ENCODE data around the gene SDF2L1. TPM values are rescaled to one million over a fixed set of nuclear protein-coding genes. Genes with fewer than 3 reads are reported as not detected.
"Not testable (repeated sequence)": the region's sequence is repeated elsewhere in the genome, so short reads cannot be mapped to it uniquely, and the experiment has no call there.

Gene SDF2L1
- total RNA-seq, 2 donors from 2014 or later: 30.5 to 87.2 TPM

DNA sequence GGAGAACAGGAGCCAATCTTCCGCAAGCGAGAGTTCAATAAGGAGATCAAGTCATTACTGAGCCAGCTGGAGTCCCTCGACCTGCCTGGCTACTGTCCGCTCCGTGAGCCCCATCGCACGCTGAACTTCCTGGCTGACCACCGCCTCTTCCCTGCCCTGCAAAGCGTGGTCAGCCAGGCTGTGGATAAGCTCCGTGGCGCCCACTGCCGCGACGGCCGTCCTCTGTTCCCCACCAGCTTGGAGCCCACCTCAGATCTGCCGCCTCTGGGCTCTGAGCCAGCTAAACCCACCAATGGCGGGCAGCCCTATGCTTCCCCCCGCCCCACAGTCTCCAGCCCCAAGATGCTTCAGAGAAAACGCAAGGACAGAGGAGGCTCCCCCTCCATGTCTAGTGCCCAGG lies 7.3 kb upstream of the SDF2L1 start:
- intact Hi-C loops (cut with DNase I): no loop called here
- WGBS: 84% methylated on average over 19 of the region's 19 CpGs
- TF ChIP-seq, protein P1, sequence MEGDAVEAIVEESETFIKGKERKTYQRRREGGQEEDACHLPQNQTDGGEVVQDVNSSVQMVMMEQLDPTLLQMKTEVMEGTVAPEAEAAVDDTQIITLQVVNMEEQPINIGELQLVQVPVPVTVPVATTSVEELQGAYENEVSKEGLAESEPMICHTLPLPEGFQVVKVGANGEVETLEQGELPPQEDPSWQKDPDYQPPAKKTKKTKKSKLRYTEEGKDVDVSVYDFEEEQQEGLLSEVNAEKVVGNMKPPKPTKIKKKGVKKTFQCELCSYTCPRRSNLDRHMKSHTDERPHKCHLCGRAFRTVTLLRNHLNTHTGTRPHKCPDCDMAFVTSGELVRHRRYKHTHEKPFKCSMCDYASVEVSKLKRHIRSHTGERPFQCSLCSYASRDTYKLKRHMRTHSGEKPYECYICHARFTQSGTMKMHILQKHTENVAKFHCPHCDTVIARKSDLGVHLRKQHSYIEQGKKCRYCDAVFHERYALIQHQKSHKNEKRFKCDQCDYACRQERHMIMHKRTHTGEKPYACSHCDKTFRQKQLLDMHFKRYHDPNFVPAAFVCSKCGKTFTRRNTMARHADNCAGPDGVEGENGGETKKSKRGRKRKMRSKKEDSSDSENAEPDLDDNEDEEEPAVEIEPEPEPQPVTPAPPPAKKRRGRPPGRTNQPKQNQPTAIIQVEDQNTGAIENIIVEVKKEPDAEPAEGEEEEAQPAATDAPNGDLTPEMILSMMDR (IDR thresholded peaks at IDR 0.05): no peak
- no peak for TF ChIP-seq POLR2AphosphoS5 (IDR thresholded peaks at IDR 0.05)
- TF ChIP-seq POLR2A (IDR thresholded peaks at IDR 0.05): no peak
- no peaks in the 10 kb centered on the region for H3K27me3 ChIP-seq (replicated peaks; ENCODE audit: insufficient read depth)
- no peak for DNase-seq (ENCODE audit: low spot score)
- no peaks in the 10 kb centered on the region for H3K4me1 ChIP-seq (replicated peaks)
- H3K27ac ChIP-seq: no peak overlapping the region
- no peak overlapping the region for H3K4me3 ChIP-seq
- no peaks in the 10 kb centered on the region for H3K9me3 ChIP-seq
- no peaks in the 10 kb centered on the region for H3K36me3 ChIP-seq

DNA sequence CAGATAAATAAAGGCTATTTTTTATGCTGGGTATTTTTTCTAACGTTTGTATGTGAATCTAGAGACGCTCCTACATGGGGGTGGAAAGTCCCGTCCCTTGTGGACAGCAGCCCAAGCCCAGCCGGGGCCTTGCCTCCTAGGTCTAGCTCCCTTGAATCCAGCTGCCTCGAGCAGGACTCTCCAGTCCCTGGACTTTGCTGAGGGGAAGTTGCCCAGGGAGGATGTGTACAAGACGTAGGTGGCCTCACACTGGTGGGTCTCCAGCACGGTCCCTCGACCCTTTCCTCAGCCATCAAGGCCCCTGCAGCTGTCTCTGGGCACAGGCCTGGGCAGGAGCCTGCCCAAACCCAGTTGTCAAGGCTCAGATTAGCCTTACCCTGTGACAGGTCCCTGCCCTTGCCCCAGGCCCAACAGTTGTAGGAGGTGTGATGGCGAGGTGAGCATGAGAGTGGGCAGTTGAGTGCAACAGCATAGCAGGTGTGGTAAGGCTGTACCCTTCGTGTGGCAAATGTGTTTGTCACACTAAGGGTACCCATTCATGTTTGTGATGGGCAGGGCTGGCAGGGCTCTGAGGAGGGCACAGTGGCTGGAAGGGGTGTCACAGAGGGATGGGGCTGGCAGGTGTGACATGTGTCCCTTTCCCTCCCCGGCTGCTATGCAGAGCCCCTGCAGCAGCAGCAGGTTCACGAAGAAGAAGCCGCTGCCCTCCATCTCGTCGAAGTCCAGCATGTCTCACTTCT lies 6.2 kb upstream of the SDF2L1 start:
- Histone ChIP-seq H3K36me3 (no peaks in the 10 kb centered on the region), H3K4me1 (replicated peaks) (no peaks in the 10 kb centered on the region), H3K9me3 (no peaks in the 10 kb centered on the region), H3K4me3 (no peak overlapping the region), H3K27ac (no peak overlapping the region), H3K27me3 (replicated peaks; ENCODE audit: insufficient read depth) (no peaks in the 10 kb centered on the region)
- no peak for TF ChIP-seq POLR2AphosphoS5 (IDR thresholded peaks at IDR 0.05)
- no peak for TF ChIP-seq POLR2A (IDR thresholded peaks at IDR 0.05)
- TF ChIP-seq, protein P1 (IDR thresholded peaks at IDR 0.05): no peak
- 84% methylated on average over 15 of the region's 15 CpGs for WGBS
- no peak for DNase-seq (ENCODE audit: low spot score)
- intact Hi-C loops (cut with DNase I): no loop called here

DNA sequence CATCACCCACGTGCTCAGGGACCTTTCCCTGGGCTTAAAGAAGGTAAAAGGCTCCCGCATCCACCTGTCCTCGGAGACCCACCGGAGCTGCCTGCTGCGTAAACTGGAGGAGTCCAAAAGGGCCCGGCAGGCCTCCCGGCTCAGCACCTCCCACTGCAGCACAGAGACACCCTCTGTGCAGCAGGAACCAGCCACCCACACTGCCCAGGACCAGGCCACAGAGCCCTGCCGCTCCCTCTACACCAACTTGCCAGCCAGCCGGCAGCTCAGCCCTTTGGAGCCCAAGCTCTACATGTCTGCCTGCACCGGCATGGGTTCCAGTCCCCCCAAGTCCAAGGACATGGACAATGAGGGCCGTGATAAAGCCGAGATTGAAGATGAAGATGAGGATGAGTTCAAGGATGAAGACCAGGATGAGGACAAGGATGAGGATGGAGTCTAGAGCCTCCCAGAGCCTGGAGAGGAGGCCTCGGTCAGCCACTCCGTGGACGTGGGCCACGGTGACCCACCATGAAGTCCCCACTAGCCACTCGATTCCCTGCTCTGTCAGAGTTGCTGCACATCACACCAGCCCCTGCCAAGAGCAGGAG lies 5.4 kb upstream of the SDF2L1 start:
- TF ChIP-seq POLR2AphosphoS5 (IDR thresholded peaks at IDR 0.05) (no peak), POLR2A (IDR thresholded peaks at IDR 0.05) (no peak)
- TF ChIP-seq, protein P1 (IDR thresholded peaks at IDR 0.05): no peak
- DNase-seq (ENCODE audit: low spot score): no peak
- no peaks in the 10 kb centered on the region for H3K36me3 ChIP-seq
- no peaks in the 10 kb centered on the region for H3K9me3 ChIP-seq
- intact Hi-C loops (cut with DNase I): no loop called here
- H3K4me3 ChIP-seq: no peak overlapping the region
- 90% methylated on average over 17 of the region's 17 CpGs for WGBS
- no peaks in the 10 kb centered on the region for H3K4me1 ChIP-seq (replicated peaks)
- no peaks in the 10 kb centered on the region for H3K27me3 ChIP-seq (replicated peaks; ENCODE audit: insufficient read depth)
- no peak overlapping the region for H3K27ac ChIP-seq

DNA sequence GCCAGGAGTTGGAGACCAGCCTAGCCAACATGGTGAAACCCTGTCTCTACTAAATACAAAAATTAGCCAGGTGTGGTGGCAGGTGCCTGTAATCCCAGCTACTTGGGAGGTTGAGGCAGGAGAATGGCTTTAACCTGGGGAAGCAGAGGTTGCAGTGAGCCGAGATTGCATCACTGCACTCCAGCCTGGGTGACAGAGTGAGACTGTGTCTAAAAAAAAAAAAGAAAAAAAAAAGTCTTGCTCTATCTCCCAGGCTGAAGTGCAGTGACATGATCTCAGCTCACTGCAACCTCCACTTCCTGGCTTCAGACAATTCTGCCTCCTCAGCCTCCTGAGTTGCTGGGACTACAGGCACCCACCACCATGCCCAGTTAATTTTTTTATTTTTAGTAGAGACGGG lies 4.7 kb upstream of the SDF2L1 start:
- H3K36me3 ChIP-seq; H3K27ac ChIP-seq; H3K27me3 ChIP-seq (replicated peaks; ENCODE audit: insufficient read depth); H3K9me3 ChIP-seq; H3K4me1 ChIP-seq (replicated peaks); H3K4me3 ChIP-seq; intact Hi-C loops (cut with DNase I); DNase-seq (ENCODE audit: low spot score): not testable (repeated sequence)
- WGBS: 93% methylated on average over 2 of the region's 2 CpGs

DNA sequence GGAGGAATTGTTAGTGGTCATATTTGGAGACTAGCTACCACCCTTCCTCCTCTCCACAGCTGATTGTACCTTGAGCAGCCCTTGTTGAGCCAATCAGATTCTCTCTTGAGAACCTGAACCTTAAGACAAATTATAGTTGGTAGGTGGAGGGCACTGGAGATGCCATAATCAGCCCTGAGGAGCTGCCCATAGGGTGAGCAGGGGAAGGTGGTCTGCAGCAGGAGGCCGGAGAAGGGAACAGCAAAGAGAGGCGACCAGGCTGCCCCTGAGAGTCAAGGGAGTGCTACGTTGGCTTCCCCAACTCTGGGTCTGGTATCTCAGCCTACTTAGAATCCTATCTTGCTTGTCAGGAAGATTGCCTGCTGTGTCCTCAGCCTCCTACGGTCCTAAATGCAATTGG lies 2.7 kb upstream of the SDF2L1 start:
- WGBS: 60% methylated on average over 4 of the region's 4 CpGs
- TF ChIP-seq POLR2A (IDR thresholded peaks at IDR 0.05) (no peak), POLR2AphosphoS5 (IDR thresholded peaks at IDR 0.05) (no peak)
- TF ChIP-seq, protein P1 (IDR thresholded peaks at IDR 0.05): no peak
- intact Hi-C loops (cut with DNase I): no loop called here
- no peaks in the 10 kb centered on the region for H3K27me3 ChIP-seq (replicated peaks; ENCODE audit: insufficient read depth)
- no peak overlapping the region for H3K27ac ChIP-seq
- no peak for DNase-seq (ENCODE audit: low spot score)
- H3K4me1 ChIP-seq (replicated peaks): no peaks in the 10 kb centered on the region
- H3K36me3 ChIP-seq: no peaks in the 10 kb centered on the region
- H3K4me3 ChIP-seq: no peak overlapping the region
- no peaks in the 10 kb centered on the region for H3K9me3 ChIP-seq

Measured in prostate gland (tissue), 2 donors.